KG1 (cell line): Measurements from ENCODE around the gene ATF7.
"Not testable (repeated sequence)": the region's sequence is repeated elsewhere in the genome, so short reads cannot be mapped to it uniquely, and the experiment has no call there.

Source experiments
- DNase-seq: peaks from one replicate; lab custom pipeline; 2025; lab: John Stamatoyannopoulos, UW

Gene ATF7

GRCh38 chr12:53594897-53595615 is 31.1 kb downstream of the ATF7 start:
- DNase-seq: no peak

DNA sequence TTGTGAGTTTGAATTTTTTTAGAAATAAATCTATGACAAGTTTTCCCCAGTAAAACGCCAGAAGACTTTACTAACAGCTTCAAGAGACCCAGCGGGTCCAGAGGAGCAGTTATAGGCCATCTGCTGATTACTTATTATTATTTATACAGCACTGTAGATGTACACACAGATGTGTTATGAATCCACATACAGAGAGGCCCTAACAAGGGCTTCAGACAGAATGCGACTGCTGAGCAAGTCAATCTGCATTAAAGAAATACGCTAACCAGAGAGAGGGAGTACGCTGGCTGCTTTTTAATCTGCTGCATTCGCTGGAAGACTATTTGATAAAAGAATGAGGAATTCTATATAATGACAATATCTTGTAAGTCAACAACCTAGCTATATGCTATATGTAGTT is 32.5 kb downstream of the ATF7 start:
- DNase-seq: no peak

- no peak for DNase-seq
Observed at GRCh38 chr12:53593031-53593430, 33.2 kb downstream of the ATF7 start.

DNA sequence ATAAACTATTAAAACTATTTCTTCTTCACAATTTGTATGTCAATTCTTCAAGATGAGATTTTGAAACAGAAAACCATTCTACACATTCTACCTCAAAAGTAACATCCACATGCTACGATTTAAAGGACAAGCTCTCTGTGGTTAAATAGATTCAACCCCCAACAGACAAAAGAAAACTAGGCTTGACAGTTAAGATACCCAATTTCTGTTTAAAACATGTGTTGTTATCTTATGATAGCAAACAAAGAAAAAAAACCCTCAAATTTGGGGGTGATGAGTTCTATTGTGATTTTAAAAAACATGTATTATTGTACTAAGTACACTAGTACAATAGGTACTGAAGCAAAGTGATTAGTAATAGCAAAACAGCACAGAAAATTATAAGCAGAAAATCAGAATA is 33.8 kb downstream of the ATF7 start:
- DNase-seq: no peak

GRCh38 chr12:53591301-53592206 is 34.6 kb downstream of the ATF7 start:
- DNase-seq: no peak

GRCh38 chr12:53590652-53591051 is 35.5 kb downstream of the ATF7 start:
- no peak for DNase-seq

GRCh38 chr12:53589915-53590314 is 36.3 kb downstream of the ATF7 start:
- DNase-seq: no peak

DNA sequence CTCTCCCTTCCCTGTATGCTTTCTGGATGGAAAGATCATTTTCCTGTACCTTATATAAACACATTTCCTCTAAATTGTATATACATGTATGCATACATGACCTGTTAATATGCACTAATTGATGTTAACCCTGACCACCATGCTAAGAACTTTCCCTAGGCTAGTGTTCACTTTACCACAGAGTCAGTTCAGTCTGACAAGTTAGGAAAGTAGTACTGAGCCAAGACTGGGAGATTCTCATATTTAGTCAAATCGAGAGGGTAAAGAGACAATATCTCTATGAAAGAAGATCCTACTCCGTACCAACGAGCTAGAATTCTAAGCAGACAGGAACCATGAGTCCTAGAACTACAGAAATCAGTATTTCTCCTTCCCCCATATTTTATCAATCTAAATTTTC is 36.8 kb downstream of the ATF7 start:
- DNase-seq: no peak

- DNase-seq: no peak
Observed at GRCh38 chr12:53588123-53588522, 38.1 kb downstream of the ATF7 start.

GRCh38 chr12:53586745-53587144 is 39.4 kb downstream of the ATF7 start:
- no peak for DNase-seq

GRCh38 chr12:53585448-53586125 is 40.6 kb downstream of the ATF7 start:
- DNase-seq: no peak

GRCh38 chr12:53579545-53579955 is 46.6 kb downstream of the ATF7 start:
- DNase-seq: no peak

DNA sequence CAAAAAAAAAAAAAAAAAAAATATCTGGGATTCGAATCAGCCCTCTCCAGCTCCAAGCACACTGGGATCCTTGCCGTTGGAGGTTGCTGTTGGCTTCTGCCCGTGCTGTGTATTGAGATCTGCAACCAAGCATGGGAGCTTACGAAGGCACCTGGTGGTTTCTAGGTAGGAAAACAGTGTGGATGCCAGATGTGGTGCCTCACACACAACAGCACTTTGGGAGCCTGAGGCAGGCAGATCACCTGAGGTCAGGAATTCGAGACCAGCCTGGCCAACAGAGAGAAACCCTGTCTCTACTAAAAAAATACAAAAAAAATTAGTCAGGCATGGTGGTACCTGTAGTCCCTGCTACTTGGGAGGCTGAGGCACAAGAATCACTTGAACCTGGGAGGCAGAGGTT is 47.4 kb downstream of the ATF7 start:
- no peak for DNase-seq

DNA sequence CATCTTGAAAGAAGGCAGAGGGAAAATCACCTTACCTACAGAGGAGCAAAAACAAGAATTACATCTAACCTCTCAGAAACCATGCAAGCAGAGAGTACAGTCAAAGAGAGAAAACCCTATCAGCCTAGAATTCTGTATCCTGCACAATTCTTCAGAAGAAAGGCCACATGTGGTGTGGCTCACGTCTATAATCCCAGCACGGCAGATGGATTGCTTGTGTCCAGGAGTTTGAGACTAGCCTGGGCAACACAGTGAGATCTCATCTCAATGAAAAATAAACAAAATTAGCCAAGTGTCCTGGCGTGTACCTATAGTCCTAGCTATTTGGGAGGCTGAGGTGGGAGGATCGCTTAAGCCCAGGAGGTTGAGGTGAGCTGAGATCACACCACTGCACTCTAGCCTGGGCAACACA is 48.2 kb downstream of the ATF7 start:
- DNase-seq: no peak

DNA sequence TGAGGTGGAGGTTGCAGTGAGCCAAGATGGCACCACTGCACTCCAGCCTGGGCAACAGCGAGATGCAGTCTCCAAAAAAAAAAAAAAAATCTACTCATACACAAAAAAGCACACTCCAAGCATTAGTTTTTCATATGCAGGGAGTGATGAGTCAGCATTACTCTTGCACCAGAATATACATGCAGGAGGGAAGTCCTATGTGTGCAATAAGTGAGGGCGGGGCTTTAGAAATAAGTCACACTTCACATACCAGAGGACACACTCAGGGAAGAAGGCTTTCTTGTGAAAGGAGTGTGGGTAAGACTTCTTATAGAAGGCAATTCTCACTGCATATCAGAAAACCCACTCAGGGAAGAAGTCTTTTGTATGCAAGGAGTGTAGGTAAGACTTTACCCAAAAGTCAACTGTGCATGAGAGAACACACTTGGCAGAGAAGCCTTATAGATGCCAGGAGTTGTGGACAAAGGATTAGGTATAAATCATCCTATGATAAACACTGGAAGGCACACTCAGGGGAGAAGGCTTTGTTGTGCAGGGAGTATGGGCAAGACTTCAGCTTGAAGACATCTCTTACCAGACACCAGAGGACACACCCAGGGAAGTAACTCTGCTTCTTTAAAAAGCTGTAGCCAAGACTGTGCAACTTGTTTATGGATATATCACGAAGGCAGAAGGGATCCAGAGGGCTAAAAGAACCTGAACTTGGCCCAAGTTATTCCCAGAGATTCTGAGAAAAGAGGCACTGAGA is 50.5 kb downstream of the ATF7 start:
- DNase-seq: no peak

GRCh38 chr12:53572134-53572758 is 53.9 kb downstream of the ATF7 start:
- no peak for DNase-seq

GRCh38 chr12:53571295-53571694 is 54.9 kb downstream of the ATF7 start:
- no peak for DNase-seq

DNA sequence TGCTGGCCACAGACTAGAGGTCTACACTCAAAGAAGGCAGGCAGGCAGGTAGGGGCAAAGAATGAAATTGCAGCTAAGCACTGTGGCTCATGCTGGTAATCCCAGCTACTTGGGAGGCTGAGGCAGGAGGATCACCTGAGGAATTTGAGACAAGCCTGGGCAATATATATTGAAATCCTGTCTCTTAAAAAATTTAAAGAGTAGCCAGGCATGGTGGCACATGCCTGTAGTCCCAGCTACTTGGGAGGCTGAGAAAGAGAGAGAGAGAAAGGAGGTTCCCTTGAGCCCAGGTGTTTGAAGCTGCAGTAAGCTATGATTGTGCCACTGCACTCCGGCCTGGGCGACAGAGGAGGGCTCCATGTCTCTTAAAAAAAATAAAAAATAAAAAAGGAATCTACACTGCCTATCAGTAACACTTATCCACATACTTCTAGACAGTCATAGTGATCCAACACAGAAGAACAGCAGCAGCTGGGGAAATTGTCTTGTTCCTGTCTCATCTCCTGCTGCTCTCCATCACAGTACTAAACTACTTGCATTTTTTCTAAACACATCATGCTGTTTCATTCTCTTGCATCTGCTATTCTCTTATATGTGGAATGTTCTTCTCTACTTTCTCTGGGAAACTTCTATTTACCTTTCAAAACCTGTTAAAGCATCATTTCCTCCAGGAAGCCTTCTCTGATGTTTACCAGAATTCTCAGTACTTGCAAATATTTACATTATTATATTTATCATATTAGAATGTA is 57.2 kb downstream of the ATF7 start:
- DNase-seq: no peak

GRCh38 chr12:53567961-53568808 is 58.0 kb downstream of the ATF7 start:
- no peak for DNase-seq

- DNase-seq: not testable (repeated sequence)
Observed at GRCh38 chr12:53565376-53565775, 60.8 kb downstream of the ATF7 start.
